ENCODE data around the gene CENPX. TPM values are rescaled to one million over a fixed set of nuclear protein-coding genes. Genes with fewer than 3 reads are reported as not detected.

CENPX gene
- total and polyA plus RNA-seq, 7 donors: 78.4 to 273 (median 164) TPM

GRCh38 chr17:82047914-82048570, 25.4 kb upstream of the CENPX start:
- intact Hi-C loops (cut with DNase I): no loop called here
- Histone ChIP-seq H3K27me3 (no peaks in the 10 kb centered on the region), H3K4me1 (peaks cover 0 to 30% (median 25%) of the 10 kb centered on the region in 4 donors), H3K27ac (no peak overlapping the region), H3K36me3 (peaks cover 0 to 37% (median 6%) of the 10 kb centered on the region in 4 donors), H3K9me3 (no peaks in the 10 kb centered on the region), H3K4me3 (no peak overlapping the region)
- TF ChIP-seq POLR2A (IDR thresholded peaks at IDR 0.05) (no peak), EP300 (IDR thresholded peaks at IDR 0.05) (no peak), POLR2AphosphoS5 (IDR thresholded peaks at IDR 0.05) (no peak)
- TF ChIP-seq, protein P1, sequence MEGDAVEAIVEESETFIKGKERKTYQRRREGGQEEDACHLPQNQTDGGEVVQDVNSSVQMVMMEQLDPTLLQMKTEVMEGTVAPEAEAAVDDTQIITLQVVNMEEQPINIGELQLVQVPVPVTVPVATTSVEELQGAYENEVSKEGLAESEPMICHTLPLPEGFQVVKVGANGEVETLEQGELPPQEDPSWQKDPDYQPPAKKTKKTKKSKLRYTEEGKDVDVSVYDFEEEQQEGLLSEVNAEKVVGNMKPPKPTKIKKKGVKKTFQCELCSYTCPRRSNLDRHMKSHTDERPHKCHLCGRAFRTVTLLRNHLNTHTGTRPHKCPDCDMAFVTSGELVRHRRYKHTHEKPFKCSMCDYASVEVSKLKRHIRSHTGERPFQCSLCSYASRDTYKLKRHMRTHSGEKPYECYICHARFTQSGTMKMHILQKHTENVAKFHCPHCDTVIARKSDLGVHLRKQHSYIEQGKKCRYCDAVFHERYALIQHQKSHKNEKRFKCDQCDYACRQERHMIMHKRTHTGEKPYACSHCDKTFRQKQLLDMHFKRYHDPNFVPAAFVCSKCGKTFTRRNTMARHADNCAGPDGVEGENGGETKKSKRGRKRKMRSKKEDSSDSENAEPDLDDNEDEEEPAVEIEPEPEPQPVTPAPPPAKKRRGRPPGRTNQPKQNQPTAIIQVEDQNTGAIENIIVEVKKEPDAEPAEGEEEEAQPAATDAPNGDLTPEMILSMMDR (IDR thresholded peaks at IDR 0.05): no peak
- no peak for DNase-seq
- WGBS, 2 donors: 92 to 94% methylated on average over 25 of the region's 25 CpGs

GRCh38 chr17:82047379-82047778, 24.7 kb upstream of the CENPX start:
- TF ChIP-seq POLR2AphosphoS5 (IDR thresholded peaks at IDR 0.05) (no peak), POLR2A (IDR thresholded peaks at IDR 0.05) (no peak), EP300 (IDR thresholded peaks at IDR 0.05) (no peak)
- TF ChIP-seq, protein P1 (IDR thresholded peaks at IDR 0.05): no peak
- H3K4me1 ChIP-seq: peaks cover 0 to 24% (median 18%) of the 10 kb centered on the region in 4 donors
- H3K27ac ChIP-seq: no peak overlapping the region
- 83 to 88% methylated on average over 24 of the region's 24 CpGs for WGBS, 2 donors
- no peaks in the 10 kb centered on the region for H3K9me3 ChIP-seq
- intact Hi-C loops (cut with DNase I): no loop called here
- H3K36me3 ChIP-seq: peaks cover 0 to 37% (median 6%) of the 10 kb centered on the region in 4 donors
- no peaks in the 10 kb centered on the region for H3K27me3 ChIP-seq
- DNase-seq: no peak
- H3K4me3 ChIP-seq: no peak overlapping the region

DNA sequence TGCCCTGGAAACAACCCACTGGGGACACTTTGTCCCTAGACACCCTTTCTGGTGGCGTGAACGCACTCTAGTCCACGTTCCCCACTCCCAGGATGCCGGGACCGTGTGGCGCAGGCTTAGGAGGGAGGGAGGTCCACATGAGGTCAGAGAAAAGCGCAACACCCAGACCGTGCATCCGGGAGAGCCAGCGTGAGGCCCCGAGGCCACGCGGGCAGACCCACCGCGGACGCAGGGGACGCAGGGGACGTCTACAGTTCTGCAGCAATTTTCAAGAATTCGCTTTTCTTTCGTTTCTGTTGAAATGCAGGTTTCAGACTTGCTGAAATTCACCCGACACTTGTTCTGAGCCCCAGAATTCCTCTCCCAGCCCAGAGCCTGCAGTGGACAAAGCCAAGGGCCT, 24.2 kb upstream of the CENPX start:
- Histone ChIP-seq H3K4me1 (peaks cover 0 to 21% (median 16%) of the 10 kb centered on the region in 4 donors), H3K27me3 (no peaks in the 10 kb centered on the region), H3K36me3 (peaks cover 0 to 37% (median 6%) of the 10 kb centered on the region in 4 donors), H3K9me3 (no peaks in the 10 kb centered on the region), H3K4me3 (no peak overlapping the region), H3K27ac (no peak overlapping the region)
- TF ChIP-seq, protein P1 (IDR thresholded peaks at IDR 0.05): no peak
- no peak for DNase-seq
- intact Hi-C loops (cut with DNase I): no loop called here
- WGBS, 2 donors: 93% methylated on average over 21 of the region's 21 CpGs

GRCh38 chr17:82045936-82046484, 23.3 kb upstream of the CENPX start:
- H3K36me3 ChIP-seq: peaks cover 0 to 37% (median 6%) of the 10 kb centered on the region in 4 donors
- 82 to 85% methylated on average over 14 of the region's 14 CpGs for WGBS, 2 donors
- no peak for DNase-seq
- H3K27ac ChIP-seq: no peak overlapping the region
- no peak overlapping the region for H3K4me3 ChIP-seq
- no peaks in the 10 kb centered on the region for H3K9me3 ChIP-seq
- intact Hi-C loops (cut with DNase I): no loop called here
- H3K4me1 ChIP-seq: peaks cover 0 to 18% (median 14%) of the 10 kb centered on the region in 4 donors
- TF ChIP-seq POLR2AphosphoS5 (IDR thresholded peaks at IDR 0.05) (no peak), POLR2A (IDR thresholded peaks at IDR 0.05) (no peak), EP300 (IDR thresholded peaks at IDR 0.05) (no peak)
- TF ChIP-seq, protein P1 (IDR thresholded peaks at IDR 0.05): no peak
- H3K27me3 ChIP-seq: no peaks in the 10 kb centered on the region
